ENCODE measurements around the gene TRIAP1.

Gene TRIAP1

DNA sequence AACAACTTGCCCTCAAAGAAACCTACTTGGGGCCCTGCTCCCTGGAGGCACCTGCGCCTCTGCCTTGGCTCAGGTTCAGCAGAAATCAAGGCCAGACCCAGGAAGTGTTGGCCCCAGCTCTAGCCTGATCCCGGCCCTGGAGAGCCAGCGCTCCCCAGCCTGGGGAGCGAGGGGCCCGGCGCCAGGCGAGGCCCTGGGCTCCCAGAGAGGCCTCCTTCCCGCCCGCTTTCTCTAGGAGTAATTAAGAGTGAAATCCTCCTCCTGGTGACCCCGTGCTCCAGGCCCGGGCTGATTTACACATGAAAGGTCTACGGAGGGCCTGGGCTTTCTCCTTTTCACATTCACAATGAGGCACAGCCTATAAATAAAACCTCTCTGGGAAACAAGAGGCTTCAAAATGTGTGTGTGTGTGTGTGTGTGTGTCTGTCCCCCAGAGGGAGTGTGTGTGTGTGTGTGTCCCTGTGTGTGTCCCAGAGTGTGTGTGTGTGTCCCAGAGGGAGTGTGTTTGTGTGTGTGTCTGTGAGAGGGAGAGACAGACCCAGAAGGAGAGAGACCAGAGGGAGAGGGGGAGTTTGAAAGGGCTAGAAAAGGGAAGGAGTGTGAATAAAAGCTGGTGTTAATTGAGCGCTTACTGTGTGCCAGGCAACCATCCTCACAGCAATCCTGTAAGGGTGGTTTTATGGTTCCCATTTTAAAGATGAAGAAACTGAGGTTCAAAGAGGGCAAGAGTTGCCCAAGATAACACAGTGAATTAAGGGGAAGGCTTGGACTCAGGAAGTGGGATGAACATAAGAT, 32.1 kb downstream of the TRIAP1 start:
- no peaks in the 10 kb centered on the region for H3K36me3 ChIP-seq
- H3K9me3 ChIP-seq: no peaks in the 10 kb centered on the region
- no peak overlapping the region for H3K4me3 ChIP-seq (ENCODE audit: low read depth, low read length)
- DNase-seq: no peak
- no peaks in the 10 kb centered on the region for H3K4me1 ChIP-seq
- TF ChIP-seq, protein P1, sequence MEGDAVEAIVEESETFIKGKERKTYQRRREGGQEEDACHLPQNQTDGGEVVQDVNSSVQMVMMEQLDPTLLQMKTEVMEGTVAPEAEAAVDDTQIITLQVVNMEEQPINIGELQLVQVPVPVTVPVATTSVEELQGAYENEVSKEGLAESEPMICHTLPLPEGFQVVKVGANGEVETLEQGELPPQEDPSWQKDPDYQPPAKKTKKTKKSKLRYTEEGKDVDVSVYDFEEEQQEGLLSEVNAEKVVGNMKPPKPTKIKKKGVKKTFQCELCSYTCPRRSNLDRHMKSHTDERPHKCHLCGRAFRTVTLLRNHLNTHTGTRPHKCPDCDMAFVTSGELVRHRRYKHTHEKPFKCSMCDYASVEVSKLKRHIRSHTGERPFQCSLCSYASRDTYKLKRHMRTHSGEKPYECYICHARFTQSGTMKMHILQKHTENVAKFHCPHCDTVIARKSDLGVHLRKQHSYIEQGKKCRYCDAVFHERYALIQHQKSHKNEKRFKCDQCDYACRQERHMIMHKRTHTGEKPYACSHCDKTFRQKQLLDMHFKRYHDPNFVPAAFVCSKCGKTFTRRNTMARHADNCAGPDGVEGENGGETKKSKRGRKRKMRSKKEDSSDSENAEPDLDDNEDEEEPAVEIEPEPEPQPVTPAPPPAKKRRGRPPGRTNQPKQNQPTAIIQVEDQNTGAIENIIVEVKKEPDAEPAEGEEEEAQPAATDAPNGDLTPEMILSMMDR (IDR thresholded peaks at IDR 0.05; ENCODE audit: low read depth, low read length): no peak
- peaks cover 11% of the 10 kb centered on the region for H3K27me3 ChIP-seq

GRCh38 chr12:120412421-120412820, 33.8 kb downstream of the TRIAP1 start:
- Histone ChIP-seq H3K4me1 (no peaks in the 10 kb centered on the region), H3K36me3 (no peaks in the 10 kb centered on the region), H3K4me3 (ENCODE audit: low read depth, low read length) (no peak overlapping the region), H3K9me3 (no peaks in the 10 kb centered on the region), H3K27me3 (no peaks in the 10 kb centered on the region)
- TF ChIP-seq, protein P1 (IDR thresholded peaks at IDR 0.05; ENCODE audit: low read depth, low read length): no peak
- DNase-seq: no peak

DNA sequence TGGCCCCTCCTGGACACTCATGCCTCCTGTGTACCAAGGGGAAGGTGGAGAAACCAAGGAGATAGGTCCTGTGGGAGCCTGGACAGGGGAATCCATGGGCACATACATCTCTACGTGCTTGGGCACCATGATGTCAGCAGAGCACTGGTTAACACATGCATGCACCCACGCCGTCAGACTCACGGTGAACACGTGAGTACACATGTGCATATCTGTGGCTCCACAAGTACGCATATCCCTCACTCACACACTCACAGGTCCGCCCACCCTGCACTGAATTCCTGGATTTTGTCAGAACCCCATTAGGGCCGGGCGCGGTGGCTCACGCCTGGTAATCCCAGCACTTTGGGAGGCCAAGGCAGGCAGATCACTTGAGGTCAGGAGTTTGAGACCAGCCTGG, 37.4 kb downstream of the TRIAP1 start:
- no peaks in the 10 kb centered on the region for H3K27me3 ChIP-seq
- no peak overlapping the region for H3K4me3 ChIP-seq (ENCODE audit: low read depth, low read length)
- no peak for DNase-seq
- TF ChIP-seq, protein P1 (IDR thresholded peaks at IDR 0.05; ENCODE audit: low read depth, low read length): no peak
- H3K9me3 ChIP-seq: no peaks in the 10 kb centered on the region
- no peaks in the 10 kb centered on the region for H3K4me1 ChIP-seq
- no peaks in the 10 kb centered on the region for H3K36me3 ChIP-seq

DNA sequence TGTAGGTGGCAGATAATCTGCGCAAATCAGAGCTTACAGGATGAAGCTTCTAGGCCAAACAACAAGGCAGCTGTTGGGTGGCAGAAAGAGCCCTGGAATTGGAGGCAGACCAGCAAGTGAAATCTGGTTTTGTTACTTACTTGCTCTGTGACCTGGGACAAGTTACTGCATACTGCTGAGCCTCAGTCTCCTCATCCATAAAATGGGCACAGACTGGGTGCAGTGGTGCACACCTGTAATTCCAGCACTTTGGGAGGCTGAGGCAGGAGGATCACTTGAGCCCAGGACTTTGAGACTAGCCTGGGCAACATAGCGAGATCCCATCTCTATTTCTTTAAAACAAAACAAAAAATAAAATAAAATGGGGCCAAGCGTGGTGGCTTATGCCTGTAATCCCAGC, 39.6 kb downstream of the TRIAP1 start:
- no peaks in the 10 kb centered on the region for H3K9me3 ChIP-seq
- TF ChIP-seq, protein P1 (IDR thresholded peaks at IDR 0.05; ENCODE audit: low read depth, low read length): no peak
- H3K27me3 ChIP-seq: no peaks in the 10 kb centered on the region
- no peak overlapping the region for H3K4me3 ChIP-seq (ENCODE audit: low read depth, low read length)
- no peaks in the 10 kb centered on the region for H3K36me3 ChIP-seq
- H3K4me1 ChIP-seq: no peaks in the 10 kb centered on the region
- DNase-seq: no peak

DNA sequence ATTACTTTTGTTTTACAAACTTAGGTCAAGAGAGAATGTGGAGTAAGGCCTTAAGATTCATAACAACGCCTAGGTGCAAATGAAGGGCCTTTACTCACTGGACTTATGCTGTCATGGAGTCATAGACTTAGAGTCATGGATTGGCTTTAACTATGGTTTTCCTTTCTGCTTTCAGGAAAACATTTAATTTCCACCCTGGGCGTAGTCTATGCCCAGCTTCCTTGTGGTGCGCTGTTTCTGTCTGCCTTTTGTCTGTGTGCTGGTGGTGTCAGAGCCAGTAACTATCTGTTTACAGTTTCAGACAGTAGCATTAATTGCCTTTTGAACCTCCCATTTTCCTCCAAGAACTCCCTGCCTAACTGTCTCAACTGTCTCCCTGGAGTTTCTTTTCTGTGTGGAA, 40.1 kb downstream of the TRIAP1 start:
- Histone ChIP-seq H3K9me3 (no peaks in the 10 kb centered on the region), H3K36me3 (no peaks in the 10 kb centered on the region), H3K27me3 (no peaks in the 10 kb centered on the region), H3K4me3 (ENCODE audit: low read depth, low read length) (no peak overlapping the region), H3K4me1 (no peaks in the 10 kb centered on the region)
- no peak for DNase-seq
- TF ChIP-seq, protein P1 (IDR thresholded peaks at IDR 0.05; ENCODE audit: low read depth, low read length): no peak

GRCh38 chr12:120404271-120404670, 41.9 kb downstream of the TRIAP1 start:
- no peaks in the 10 kb centered on the region for H3K9me3 ChIP-seq
- H3K36me3 ChIP-seq: no peaks in the 10 kb centered on the region
- H3K4me3 ChIP-seq (ENCODE audit: low read depth, low read length): no peak overlapping the region
- H3K27me3 ChIP-seq: no peaks in the 10 kb centered on the region
- DNase-seq: peak; percentile 68
- TF ChIP-seq, protein P1 (IDR thresholded peaks at IDR 0.05; ENCODE audit: low read depth, low read length): no peak
- no peaks in the 10 kb centered on the region for H3K4me1 ChIP-seq

Measured in BE2C (cell line).